ENCODE measurements around the gene NEK5.

DNA sequence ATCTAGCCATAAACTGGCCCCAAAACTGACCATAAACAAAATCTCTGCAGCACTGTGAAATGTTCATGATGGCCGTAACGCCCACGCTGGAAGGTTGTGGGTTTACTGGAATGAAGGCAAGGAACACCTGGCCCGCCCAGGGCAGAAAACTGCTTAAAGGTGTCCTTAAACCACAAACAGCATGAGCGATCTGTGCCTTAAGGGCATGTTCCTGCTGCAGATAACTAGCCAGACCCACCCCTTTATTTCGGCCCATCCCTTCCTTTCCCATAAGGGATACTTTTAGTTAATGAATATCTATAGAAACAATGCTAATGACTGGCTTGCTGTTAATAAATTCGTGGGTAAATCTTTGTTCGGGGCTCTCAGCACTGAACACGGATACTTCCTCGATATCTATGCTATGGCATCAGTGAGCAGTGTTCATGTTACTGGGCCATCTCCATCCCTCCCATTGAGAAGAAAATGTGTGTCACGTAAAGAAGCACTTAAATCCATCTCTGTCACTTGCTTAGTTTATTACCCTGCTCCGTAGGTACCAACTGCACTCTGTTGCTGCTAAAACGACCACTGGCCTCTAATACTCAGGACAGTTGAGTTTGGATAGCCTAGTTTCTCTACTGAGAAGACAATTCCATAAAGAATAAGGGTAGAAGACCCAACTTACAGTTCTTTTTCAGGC is 122.9 kb downstream of the NEK5 start:
- TF ChIP-seq, protein P1, sequence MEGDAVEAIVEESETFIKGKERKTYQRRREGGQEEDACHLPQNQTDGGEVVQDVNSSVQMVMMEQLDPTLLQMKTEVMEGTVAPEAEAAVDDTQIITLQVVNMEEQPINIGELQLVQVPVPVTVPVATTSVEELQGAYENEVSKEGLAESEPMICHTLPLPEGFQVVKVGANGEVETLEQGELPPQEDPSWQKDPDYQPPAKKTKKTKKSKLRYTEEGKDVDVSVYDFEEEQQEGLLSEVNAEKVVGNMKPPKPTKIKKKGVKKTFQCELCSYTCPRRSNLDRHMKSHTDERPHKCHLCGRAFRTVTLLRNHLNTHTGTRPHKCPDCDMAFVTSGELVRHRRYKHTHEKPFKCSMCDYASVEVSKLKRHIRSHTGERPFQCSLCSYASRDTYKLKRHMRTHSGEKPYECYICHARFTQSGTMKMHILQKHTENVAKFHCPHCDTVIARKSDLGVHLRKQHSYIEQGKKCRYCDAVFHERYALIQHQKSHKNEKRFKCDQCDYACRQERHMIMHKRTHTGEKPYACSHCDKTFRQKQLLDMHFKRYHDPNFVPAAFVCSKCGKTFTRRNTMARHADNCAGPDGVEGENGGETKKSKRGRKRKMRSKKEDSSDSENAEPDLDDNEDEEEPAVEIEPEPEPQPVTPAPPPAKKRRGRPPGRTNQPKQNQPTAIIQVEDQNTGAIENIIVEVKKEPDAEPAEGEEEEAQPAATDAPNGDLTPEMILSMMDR (conservative IDR thresholded peaks at IDR 0.05) = no peak
- TF ChIP-seq ZFX (IDR thresholded peaks at IDR 0.05) = no peak

All from C4-2B (cell line).